Chondrocyte (in vitro differentiated cells): ENCODE results near the gene DTX4. TPM values are rescaled to one million over a fixed set of nuclear protein-coding genes. Genes with fewer than 3 reads are reported as not detected.

Experiments
- DNase-seq: peaks from one replicate; pipeline ENCODE4 v3.0.0; 2021; ENCODE audit warnings: mixed read lengths, low spot score
- H3K27ac Mint-ChIP-seq: one replicate; pipeline ENCODE4 v1.8.0; 2021; ENCODE audit warnings: mild to moderate bottlenecking, moderate library complexity, mixed read lengths; ENCODE audit not compliant: unreplicated experiment
- H3K27me3 Mint-ChIP-seq: 2 replicates; pipeline ENCODE4 v1.8.0; 2021; ENCODE audit warnings: low read depth, mixed read lengths
- H3K36me3 Mint-ChIP-seq: 2 replicates; pipeline ENCODE4 v1.8.0; 2021; ENCODE audit warnings: low read depth, mixed read lengths
- H3K4me1 Mint-ChIP-seq: 2 replicates; pipeline ENCODE4 v1.8.0; 2021; ENCODE audit warnings: low read depth, mild to moderate bottlenecking, mixed read lengths
- H3K4me3 Mint-ChIP-seq: one replicate; pipeline ENCODE4 v1.8.0; 2021; ENCODE audit warnings: mild to moderate bottlenecking, moderate library complexity, mixed read lengths; ENCODE audit not compliant: unreplicated experiment
- H3K9me3 Mint-ChIP-seq: 2 replicates; pipeline ENCODE4 v1.8.0; 2021; ENCODE audit warnings: low read depth, mixed read lengths
- CTCF ChIP-seq: fragments of 200-600 bp; sonication (generic); IDR thresholded peaks from 2 replicates; pipeline ENCODE4 v1.5.0; 2021; ENCODE audit warnings: antibody characterized with exemption, mild to moderate bottlenecking, moderate library complexity
- total RNA-seq: library from RNA; stranded (reverse); gene quantifications from 3 replicates; pipeline ENCODE4 v1.2.1, GENCODE V29; 2021

Gene DTX4
- total RNA-seq, 1 donor from 2014 or later = 3.4 TPM

- Mint-ChIP-seq H3K4me3 (no peak overlapping the region), H3K27me3 (peaks cover 20% of the 10 kb centered on the region), H3K4me1 (no peaks in the 10 kb centered on the region), H3K36me3 (peaks cover 1% of the 10 kb centered on the region), H3K27ac (no peak overlapping the region), H3K9me3 (no peaks in the 10 kb centered on the region)
- no peak for DNase-seq
- TF ChIP-seq CTCF = no peak
Observed at GRCh38 chr11:59157433-59157832, 14.5 kb upstream of the DTX4 start.

- Mint-ChIP-seq H3K4me1 (no peaks in the 10 kb centered on the region), H3K9me3 (no peaks in the 10 kb centered on the region), H3K27me3 (peaks cover 29% of the 10 kb centered on the region), H3K36me3 (peaks cover 1% of the 10 kb centered on the region), H3K27ac (no peak overlapping the region), H3K4me3 (no peak overlapping the region)
- peak; percentile 94 for TF ChIP-seq CTCF
- DNase-seq = no peak
Observed at GRCh38 chr11:59158206-59159068, 13.5 kb upstream of the DTX4 start.

GRCh38 chr11:59164028-59164427, 7.9 kb upstream of the DTX4 start:
- Mint-ChIP-seq H3K4me1 (no peaks in the 10 kb centered on the region), H3K36me3 (peaks cover 1% of the 10 kb centered on the region), H3K27me3 (peaks cover 61% of the 10 kb centered on the region), H3K4me3 (no peak overlapping the region), H3K9me3 (no peaks in the 10 kb centered on the region), H3K27ac (no peak overlapping the region)
- no peak for DNase-seq
- TF ChIP-seq CTCF = no peak

- no peak for DNase-seq
- Mint-ChIP-seq H3K36me3 (no peaks in the 10 kb centered on the region), H3K9me3 (no peaks in the 10 kb centered on the region), H3K4me3 (peak overlapping the region; percentile 78), H3K4me1 (peaks cover 23% of the 10 kb centered on the region), H3K27me3 (peaks cover 20% of the 10 kb centered on the region), H3K27ac (no peak overlapping the region)
- TF ChIP-seq CTCF = no peak
Observed at GRCh38 chr11:59172345-59173079, 580 bp downstream of the DTX4 start.

- no peak for DNase-seq
- Mint-ChIP-seq H3K36me3 (no peaks in the 10 kb centered on the region), H3K27me3 (peaks cover 18% of the 10 kb centered on the region), H3K9me3 (no peaks in the 10 kb centered on the region), H3K27ac (no peak overlapping the region), H3K4me3 (peak overlapping the region; percentile 78), H3K4me1 (peaks cover 23% of the 10 kb centered on the region)
- TF ChIP-seq CTCF = no peak
Observed at GRCh38 chr11:59173080-59173963, 1.4 kb downstream of the DTX4 start.
